HepG2 (cell line): ENCODE results near the gene HSD17B8.

Experiments
- GPN1 ChIP-seq: sonication (generic); formaldehyde crosslinking; IDR thresholded peaks from 2 replicates; pipeline ENCODE4 v1.5.1; 2020; ENCODE audit warnings: missing genetic modification reagents, borderline replicate concordance
- HNRNPK ChIP-seq: fragments of 200-400 bp; formaldehyde crosslinking; IDR thresholded peaks from 2 replicates; pipeline ENCODE4 v1.6.1; 2018; ENCODE audit warnings: low read length, low read depth, moderate library complexity, mild to moderate bottlenecking; ENCODE audit not compliant: poor library complexity, severe bottlenecking
- SRSF4 ChIP-seq: fragments of 200-400 bp; formaldehyde crosslinking; IDR thresholded peaks from one replicate; pipeline ENCODE4 v1.6.1; 2018; ENCODE audit warnings: mild to moderate bottlenecking, low read depth, low read length, moderate library complexity; ENCODE audit not compliant: poor library complexity, severe bottlenecking
- TF ChIP-seq, protein P1 (sequence below): sonication (generic); formaldehyde crosslinking; IDR thresholded peaks from 2 replicates; pipeline ENCODE4 v1.5.0; 2020; ENCODE audit warnings: mild to moderate bottlenecking, missing genetic modification reagents, moderate library complexity

DNA sequence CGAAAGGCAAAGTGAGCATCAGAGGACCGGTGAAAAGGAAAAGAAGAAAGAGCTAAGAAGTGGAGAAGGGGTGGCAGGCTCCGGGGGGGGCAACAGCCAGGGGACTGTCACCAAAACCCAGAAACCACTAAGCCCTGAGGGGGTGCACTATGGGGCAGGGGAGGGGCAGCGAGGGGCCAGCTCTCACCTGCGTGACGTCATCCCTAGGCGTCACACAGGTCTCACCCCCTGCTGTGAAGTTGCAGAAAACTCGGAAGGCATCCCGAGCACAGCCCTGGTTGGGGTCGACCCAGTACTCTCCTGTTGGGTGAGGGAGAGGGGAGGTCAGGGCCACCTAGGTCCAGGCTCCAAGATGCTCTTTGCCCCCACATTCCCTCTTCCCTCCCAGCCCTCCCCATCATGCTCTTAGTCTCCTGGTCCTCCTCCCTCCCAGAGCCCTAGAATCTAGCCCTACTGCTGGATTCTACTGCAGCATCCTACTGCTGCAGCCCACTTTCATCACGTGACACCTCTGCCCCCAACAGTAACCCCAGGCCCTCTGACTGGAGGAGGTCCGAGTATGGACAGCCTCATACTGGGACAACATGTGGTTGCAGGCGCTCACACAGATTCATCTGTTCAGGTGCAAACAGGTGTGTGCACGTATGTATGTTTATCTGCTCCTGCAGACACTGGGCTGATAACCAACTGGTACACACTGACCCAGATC lies 39.6 kb upstream of the HSD17B8 start:
- TF ChIP-seq, protein P1, sequence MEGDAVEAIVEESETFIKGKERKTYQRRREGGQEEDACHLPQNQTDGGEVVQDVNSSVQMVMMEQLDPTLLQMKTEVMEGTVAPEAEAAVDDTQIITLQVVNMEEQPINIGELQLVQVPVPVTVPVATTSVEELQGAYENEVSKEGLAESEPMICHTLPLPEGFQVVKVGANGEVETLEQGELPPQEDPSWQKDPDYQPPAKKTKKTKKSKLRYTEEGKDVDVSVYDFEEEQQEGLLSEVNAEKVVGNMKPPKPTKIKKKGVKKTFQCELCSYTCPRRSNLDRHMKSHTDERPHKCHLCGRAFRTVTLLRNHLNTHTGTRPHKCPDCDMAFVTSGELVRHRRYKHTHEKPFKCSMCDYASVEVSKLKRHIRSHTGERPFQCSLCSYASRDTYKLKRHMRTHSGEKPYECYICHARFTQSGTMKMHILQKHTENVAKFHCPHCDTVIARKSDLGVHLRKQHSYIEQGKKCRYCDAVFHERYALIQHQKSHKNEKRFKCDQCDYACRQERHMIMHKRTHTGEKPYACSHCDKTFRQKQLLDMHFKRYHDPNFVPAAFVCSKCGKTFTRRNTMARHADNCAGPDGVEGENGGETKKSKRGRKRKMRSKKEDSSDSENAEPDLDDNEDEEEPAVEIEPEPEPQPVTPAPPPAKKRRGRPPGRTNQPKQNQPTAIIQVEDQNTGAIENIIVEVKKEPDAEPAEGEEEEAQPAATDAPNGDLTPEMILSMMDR: no peak
- TF ChIP-seq GPN1 (no peak), SRSF4 (no peak), HNRNPK (no peak)
